Uterus (tissue), 4 donors: ENCODE measurements around the gene TSPAN3. TPM values are rescaled to one million over a fixed set of nuclear protein-coding genes. Genes with fewer than 3 reads are reported as not detected.

Experiments
- DNase-seq, 2 donors: peaks; one replicate each; pipeline ENCODE4 v3.0.0-alpha.2; 2019 to 2020
- H3K27ac ChIP-seq, 2 donors: fragments of 200-600 bp; sonication (generic); 1 replicate in 1 of 2; 2 replicates in 1 of 2; pipeline ENCODE4 v1.5.1; 2016 to 2018
- H3K27me3 ChIP-seq, 2 donors: fragments of 200-600 bp; sonication (generic); one replicate each; pipeline ENCODE4 v1.5.1; 2018 to 2019; ENCODE audit warnings: control low read depth in 1 of 2
- H3K36me3 ChIP-seq, 2 donors: fragments of 200-600 bp; sonication (generic); one replicate each; pipeline ENCODE4 v1.5.1; 2019; ENCODE audit warnings: control low read depth in 1 of 2
- H3K4me1 ChIP-seq, 2 donors: fragments of 200-600 bp; sonication (generic); one replicate each; pipeline ENCODE4 v1.5.1; 2018 to 2019; ENCODE audit warnings: control low read depth in 1 of 2
- H3K4me3 ChIP-seq, 2 donors: fragments of 200-600 bp; sonication (generic); 1 replicate in 1 of 2; 2 replicates in 1 of 2; pipeline ENCODE4 v1.5.1; 2018 to 2019; ENCODE audit warnings: mild to moderate bottlenecking in 1 of 2
- H3K9me3 ChIP-seq, 2 donors: fragments of 200-600 bp; sonication (generic); one replicate each; pipeline ENCODE4 v1.5.1; 2019; ENCODE audit warnings: control low read depth in 1 of 2
- CTCF ChIP-seq, 4 experiments: fragments of 200-600 bp in 2 of 4; fragments of 450-650 bp in 2 of 4; sonication (generic) in 2 of 4; IDR thresholded peaks; one replicate each; pipeline ENCODE4 v1.5.1; 2016 to 2019; ENCODE audit warnings: antibody characterized with exemption in 4 of 4, mild to moderate bottlenecking in 2 of 4, moderate library complexity in 1 of 4
- POLR2A ChIP-seq, 2 donors: fragments of 450-650 bp; IDR thresholded peaks; one replicate each; pipeline ENCODE4 v1.6.1; 2016; ENCODE audit warnings: antibody characterized with exemption in 2 of 2, mild to moderate bottlenecking in 1 of 2, moderate library complexity in 1 of 2
- intact Hi-C: fragments of 100-400 bp; cut with DNase I; formaldehyde crosslinking; loops from one replicate; pipeline ENCODE4 v1.15.1; 2023; ENCODE audit warnings: low total_unique reads
- total RNA-seq, 4 donors: library from RNA; depleted of rRNA in 3 of 4; stranded (reverse); fragments of >200 nt in 3 of 4; gene quantifications; one replicate each; pipeline versions ENCODE4 v1.1.0 to v1.2.4, GENCODE V29; 2014 to 2023
- donor health status: DM: yes; HTN: yes; CAD: no.

TSPAN3 gene
- total RNA-seq, 4 donors from 2014 or later: 62.0 to 446 (median 114) TPM

DNA sequence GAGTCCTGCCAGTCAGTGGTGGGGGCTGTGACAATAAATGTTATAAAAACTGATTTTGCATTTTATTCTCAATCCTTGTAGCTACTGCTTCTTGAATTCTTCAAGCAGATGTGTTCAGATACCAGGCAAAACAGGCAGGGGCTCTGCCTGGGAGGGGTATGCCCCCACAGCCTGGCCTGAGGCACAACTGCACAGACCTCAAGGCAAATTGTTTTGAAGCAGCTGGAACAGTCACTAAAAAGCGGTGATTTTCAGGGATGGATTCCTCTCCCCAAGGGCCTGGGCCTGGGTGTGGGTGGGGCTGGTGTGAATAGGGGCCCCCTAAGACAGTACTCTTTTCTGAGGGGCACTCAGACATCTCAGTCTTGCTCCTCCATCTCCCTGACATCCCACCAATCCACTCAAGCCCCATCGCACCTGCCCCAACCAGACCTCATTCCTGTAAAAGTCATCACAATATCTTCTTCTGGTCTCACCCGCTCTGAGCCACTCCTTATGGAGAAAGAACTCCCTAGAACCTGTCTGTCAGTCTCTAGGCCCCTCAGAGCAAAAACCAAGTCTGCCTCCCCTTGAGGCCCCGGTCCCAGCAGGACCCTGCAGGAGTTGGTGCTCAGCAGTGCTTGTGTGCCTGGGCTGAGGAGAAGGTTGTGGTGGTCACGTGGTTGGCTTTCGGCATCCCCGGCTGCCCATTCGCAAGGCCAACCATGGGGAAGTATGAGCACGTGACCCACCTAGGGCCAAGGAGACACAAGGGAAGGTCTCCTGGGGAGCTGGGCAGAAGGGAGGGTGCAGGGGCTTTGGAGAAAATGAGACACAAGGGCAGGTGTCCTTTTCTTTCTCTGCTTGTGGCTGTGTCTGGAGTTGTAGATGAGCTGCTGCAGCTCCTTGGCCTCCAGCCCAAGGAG is 78.9 kb downstream of the TSPAN3 start:
- intact Hi-C loops: no loop called here
- no peaks in the 10 kb centered on the region for H3K4me1 ChIP-seq
- no peak overlapping the region for H3K4me3 ChIP-seq
- H3K9me3 ChIP-seq: no peaks in the 10 kb centered on the region
- no peak overlapping the region for H3K27ac ChIP-seq
- no peaks in the 10 kb centered on the region for H3K27me3 ChIP-seq
- DNase-seq: no peak
- H3K36me3 ChIP-seq: no peaks in the 10 kb centered on the region
- TF ChIP-seq POLR2A (IDR thresholded peaks at IDR 0.05) (no peak), CTCF (IDR thresholded peaks at IDR 0.05) (no peak)

Other genes starting within 250 kb of the TSPAN3 start
- gene SCAPER, start 165.8 kb downstream of the TSPAN3 start, total RNA-seq: 10 to 100 TPM; 10.6 to 74.2 (median 32.9) TPM
- gene RCN2, start 139.4 kb downstream of the TSPAN3 start, total RNA-seq: 100 to 1,000 TPM in 1 of 4 donors, 10 to 100 TPM in 3; 26.1 to 108 (median 46.7) TPM
- 1 to 10 TPM in 3 of 4 donors, not detected in 1; 1.3 to 10.0 (median 4.7) TPM for gene PSTPIP1, start 76.0 kb downstream of the TSPAN3 start, total RNA-seq